Activated CD8-positive, alpha-beta memory T cell treated with anti-CD3 and anti-CD28 coated beads for 36 hours (primary cell): ENCODE measurements around the gene AKR1E2. TPM values are rescaled to one million over a fixed set of nuclear protein-coding genes. Genes with fewer than 3 reads are reported as not detected.
"Not testable (repeated sequence)": the region's sequence is repeated elsewhere in the genome, so short reads cannot be mapped to it uniquely, and the experiment has no call there.

Source experiments
- CTCF ChIA-PET: fragments of 350-600 bp; sonication (Branson Sonifier 250); formaldehyde crosslinking; loops from one replicate; lab custom pipeline; 2021; ENCODE audit warnings: antibody characterized with exemption; lab: Charles Lee
- POLR2A ChIA-PET: fragments of 350-600 bp; sonication (Branson Sonifier 250); formaldehyde crosslinking; loops from one replicate; lab custom pipeline; 2021; ENCODE audit warnings: antibody characterized with exemption; lab: Charles Lee
- total RNA-seq, 2 experiments: library from RNA; stranded (reverse); gene quantifications; one replicate each; pipeline ENCODE4 v1.2.3, GENCODE V29; 2021

Gene AKR1E2
- total RNA-seq, 2 experiments from 2014 or later, result 2.0 to 3.2 TPM

- POLR2A ChIA-PET, result no interaction called here
- CTCF ChIA-PET, result no interaction called here
Observed at GRCh38 chr10:4810092-4810491, 15.9 kb upstream of the AKR1E2 start.

GRCh38 chr10:4812046-4812445 is 14.0 kb upstream of the AKR1E2 start:
- CTCF ChIA-PET, result no interaction called here
- POLR2A ChIA-PET, result no interaction called here

- POLR2A ChIA-PET, result no interaction called here
- CTCF ChIA-PET, result interaction anchor here (0.5 to 0.7 kb wide), 2 partner anchors 593 to 1630 kb away, joined by 3 read pairs; no protein-coding TSS in a partner anchor
Observed at GRCh38 chr10:4813023-4813422, 13.0 kb upstream of the AKR1E2 start.

DNA sequence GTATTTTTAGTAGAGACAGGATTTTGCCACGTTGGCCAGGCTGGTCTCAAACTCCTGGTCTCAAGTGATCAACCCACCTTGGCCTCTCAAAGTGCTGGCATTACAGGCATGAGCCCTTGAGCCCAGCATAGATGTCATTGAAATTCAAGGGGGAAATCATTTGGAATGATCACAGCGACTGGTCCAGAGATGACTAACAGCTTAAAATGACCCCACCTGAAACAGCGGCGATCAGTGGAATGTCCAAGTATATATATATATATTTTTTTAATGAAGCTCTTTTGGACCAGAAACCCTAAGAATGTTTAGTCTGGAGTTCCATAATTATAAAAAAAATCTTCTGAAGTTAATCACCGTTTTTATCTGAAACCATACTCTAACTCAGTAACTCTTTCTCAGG is 12.5 kb upstream of the AKR1E2 start:
- ChIA-PET CTCF (interaction anchor here (0.6 to 0.7 kb wide), 2 partner anchors 439 to 594 kb away, joined by 3 read pairs; no protein-coding TSS in a partner anchor), POLR2A (no interaction called here)

DNA sequence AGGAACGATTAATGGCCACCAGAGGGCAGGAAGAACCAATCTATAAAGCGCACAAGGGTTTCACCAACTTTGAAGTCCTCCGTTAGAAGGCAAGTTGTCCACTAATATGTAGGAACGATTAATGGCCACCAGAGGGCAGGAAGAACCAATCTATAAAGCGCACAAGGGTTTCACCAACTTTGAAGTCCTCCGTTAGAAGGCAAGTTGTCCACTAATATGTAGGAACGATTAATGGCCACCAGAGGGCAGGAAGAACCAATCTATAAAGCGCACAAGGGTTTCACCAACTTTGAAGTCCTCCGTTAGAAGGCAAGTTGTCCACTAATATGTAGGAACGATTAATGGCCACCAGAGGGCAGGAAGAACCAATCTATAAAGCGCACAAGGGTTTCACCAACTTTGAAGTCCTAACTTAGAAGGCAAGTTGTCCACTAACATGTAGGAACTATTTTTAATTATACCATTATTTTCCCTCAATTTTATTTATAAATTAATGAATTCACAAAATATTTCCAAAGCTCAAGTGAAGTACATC is 10.3 kb upstream of the AKR1E2 start:
- POLR2A ChIA-PET, result not testable (repeated sequence)
- CTCF ChIA-PET, result interaction anchor here (0.7 to 1.0 kb wide), 4 partner anchors 9 to 1576 kb away, joined by 3 to 4 read pairs (median 3); no protein-coding TSS in a partner anchor

- CTCF ChIA-PET, result no interaction called here
- POLR2A ChIA-PET, result no interaction called here
Observed at GRCh38 chr10:4816966-4817365, 9.0 kb upstream of the AKR1E2 start.

- POLR2A ChIA-PET, result no interaction called here
- CTCF ChIA-PET, result no interaction called here
Observed at GRCh38 chr10:4819067-4819466, 6.9 kb upstream of the AKR1E2 start.

DNA sequence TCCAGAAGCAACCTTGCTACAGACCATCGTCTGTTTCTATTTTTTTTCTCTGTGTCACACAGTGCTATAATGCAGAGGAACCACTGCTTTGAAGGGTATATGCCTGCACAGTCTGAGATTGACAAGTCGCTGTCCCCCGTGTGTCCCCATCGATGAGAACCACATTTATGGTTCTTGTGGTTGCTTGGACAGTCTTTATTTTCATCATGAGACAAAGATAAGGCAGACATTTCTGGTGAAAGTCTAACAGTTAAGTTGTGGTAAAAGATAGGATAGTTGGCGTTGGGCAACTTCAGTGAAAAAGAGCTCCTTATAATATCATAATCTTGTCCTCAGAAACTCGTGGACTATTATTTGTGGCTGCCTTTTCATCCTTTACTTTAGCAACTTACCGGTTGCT is 6.3 kb upstream of the AKR1E2 start:
- ChIA-PET CTCF (no interaction called here), POLR2A (no interaction called here)

GRCh38 chr10:4820804-4821401 is 5.1 kb upstream of the AKR1E2 start:
- ChIA-PET POLR2A (no interaction called here), CTCF (no interaction called here)

DNA sequence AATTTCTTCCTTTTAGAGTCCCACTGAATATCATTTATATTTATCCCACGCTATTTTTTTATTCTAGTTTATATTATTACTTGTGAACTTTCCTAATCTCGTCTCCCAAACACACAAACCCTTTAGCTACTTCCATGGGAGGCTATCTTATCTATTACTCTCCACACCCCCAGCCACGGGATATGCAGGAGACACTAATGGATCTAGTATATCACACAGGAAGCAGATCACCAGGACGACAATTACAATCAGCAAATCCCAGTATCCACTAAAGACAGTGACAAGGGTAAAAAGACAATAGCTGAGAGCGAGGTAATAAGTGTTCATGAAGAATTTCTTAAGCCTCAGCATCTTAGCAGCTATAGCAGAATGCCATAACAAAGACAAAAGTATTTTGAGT is 3.8 kb upstream of the AKR1E2 start:
- ChIA-PET POLR2A (no interaction called here), CTCF (no interaction called here)

DNA sequence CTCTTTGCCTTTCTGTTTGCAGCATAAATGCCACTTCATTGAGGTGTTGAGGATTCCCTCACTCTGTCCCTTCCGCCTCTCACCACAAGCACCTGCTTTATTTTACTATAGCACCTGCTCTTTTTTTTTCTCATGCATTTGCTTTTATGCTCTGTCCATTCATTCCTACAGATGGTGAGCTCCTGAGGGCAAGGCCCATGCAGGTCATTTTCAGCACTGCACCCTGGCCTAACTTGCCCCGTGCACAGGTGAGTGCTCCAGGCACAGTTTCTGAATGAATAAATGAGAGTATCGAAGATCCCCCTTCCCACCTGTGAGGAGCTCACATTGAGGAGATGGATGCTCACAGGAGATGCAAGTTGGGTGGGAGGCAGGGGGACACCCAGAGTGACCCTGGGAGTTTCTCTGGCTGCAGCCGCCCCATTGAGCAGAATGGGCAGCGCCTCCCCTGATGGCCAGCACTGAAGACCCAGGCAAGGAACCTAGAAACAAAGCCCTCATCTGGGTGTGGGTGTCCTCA is 1.2 kb upstream of the AKR1E2 start:
- ChIA-PET POLR2A (no interaction called here), CTCF (interaction anchor here (0.7 to 1.3 kb wide), 3 partner anchors 9 to 990 kb away, joined by 3 to 4 read pairs (median 3); no protein-coding TSS in a partner anchor)

DNA sequence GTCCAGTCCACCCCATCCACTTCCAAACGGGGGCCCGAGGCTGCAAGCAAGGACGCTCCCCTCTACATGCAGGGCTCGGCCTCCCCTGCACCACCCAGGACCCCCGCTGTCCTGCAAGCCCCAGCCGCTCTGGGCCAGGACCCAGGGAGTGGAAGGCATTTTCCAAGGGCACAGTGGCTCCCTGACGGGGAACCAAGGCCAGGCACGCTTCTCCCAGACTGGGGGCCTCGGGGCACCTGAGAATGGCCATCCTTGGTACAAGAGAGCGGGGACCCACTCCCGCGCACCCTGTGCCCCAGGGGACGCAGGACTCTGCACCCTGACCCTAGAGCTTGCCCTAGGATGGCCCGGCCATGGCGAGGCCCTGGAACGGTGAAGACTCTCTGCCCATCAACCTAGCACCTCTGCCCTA is 545 bp upstream of the AKR1E2 start:
- ChIA-PET POLR2A (no interaction called here), CTCF (no interaction called here)

- POLR2A ChIA-PET, result no interaction called here
Observed at GRCh38 chr10:4826792-4827324, 851 bp downstream of the AKR1E2 start.

DNA sequence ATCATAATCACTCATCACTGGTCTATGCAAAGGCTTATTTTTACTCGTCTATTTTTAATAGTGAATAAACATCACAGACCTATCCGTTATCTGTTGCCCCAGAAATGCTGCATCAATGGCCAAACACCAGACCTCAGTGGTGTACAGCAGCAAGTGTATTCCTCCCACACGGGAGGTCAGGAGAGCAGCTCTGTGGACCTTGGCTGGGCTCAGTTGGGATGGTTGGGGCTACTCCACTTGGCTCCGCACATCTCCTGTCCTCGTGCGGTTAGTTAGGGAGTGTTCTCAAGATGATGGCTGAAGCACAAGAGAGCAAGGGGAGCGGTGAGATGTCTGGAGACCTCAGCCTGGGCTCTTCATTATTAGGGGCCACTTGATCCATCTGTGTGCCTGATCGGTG is 2.0 kb downstream of the AKR1E2 start:
- POLR2A ChIA-PET, result no interaction called here
- CTCF ChIA-PET, result interaction anchor here (1.3 kb wide), 1 partner anchor 10 kb away, joined by 4 read pairs; no protein-coding TSS in a partner anchor

More at GRCh38 chr10:4826792-4827324, 851 bp downstream of the AKR1E2 start:
- CTCF ChIA-PET, result interaction anchor here (1.3 kb wide), 1 partner anchor 11 kb away, joined by 4 read pairs; no protein-coding TSS in a partner anchor

- CTCF ChIA-PET, result interaction anchor here (1.5 kb wide), 1 partner anchor 15 kb away, joined by 3 read pairs; no protein-coding TSS in a partner anchor
- POLR2A ChIA-PET, result no interaction called here
Observed at GRCh38 chr10:4830551-4830950, 4.5 kb downstream of the AKR1E2 start.

- ChIA-PET CTCF (interaction anchor here (1.5 kb wide), 1 partner anchor 16 kb away, joined by 3 read pairs; no protein-coding TSS in a partner anchor), POLR2A (no interaction called here)
Observed at GRCh38 chr10:4831091-4831490, 5.1 kb downstream of the AKR1E2 start.

DNA sequence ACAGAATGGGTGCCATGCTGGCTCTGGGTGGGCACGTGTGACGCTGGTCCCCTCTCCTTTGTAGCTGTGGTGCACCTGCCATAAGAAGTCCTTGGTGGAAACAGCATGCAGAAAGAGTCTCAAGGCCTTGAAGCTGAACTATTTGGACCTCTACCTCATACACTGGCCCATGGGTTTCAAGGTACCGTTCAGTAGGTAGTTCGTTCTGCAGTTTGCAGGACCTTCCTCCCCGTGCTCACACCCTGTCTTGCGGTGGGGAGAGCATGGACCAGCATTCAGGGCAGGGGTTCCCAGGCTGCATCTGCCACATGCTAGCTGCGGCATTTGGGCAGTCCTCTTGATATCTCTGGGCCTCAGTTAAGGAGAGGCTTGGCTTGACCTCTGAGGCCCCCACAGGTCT is 7.3 kb downstream of the AKR1E2 start:
- ChIA-PET POLR2A (no interaction called here), CTCF (interaction anchor here (0.7 kb wide), 1 partner anchor 17 kb away, joined by 3 read pairs; no protein-coding TSS in a partner anchor)

DNA sequence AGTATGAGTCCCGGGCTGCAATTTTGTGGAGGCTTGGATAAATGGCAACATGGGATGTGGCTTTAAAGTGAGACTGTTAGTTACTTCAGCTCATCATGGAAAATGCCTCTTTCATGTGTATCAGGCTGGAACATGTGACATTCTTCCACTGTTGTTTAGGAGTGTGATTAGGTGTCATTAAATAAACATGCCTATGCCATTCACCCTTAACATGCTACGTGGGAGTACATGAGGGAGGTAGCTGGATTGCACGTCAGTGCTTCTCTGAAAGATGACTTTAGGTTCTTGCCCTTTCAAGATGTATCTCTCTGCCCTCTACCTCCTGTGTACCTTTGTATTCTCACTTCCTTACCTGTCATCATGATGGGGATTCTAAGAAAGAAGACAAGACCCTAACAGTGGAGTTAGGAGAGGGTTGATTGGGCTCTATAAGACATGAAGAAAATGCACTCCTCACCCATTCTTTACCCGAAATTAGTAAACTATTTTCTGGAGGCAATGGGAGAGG is 8.9 kb downstream of the AKR1E2 start:
- CTCF ChIA-PET, result interaction anchor here (0.8 kb wide), 1 partner anchor 15 kb away, joined by 4 read pairs; no protein-coding TSS in a partner anchor
- POLR2A ChIA-PET, result no interaction called here

DNA sequence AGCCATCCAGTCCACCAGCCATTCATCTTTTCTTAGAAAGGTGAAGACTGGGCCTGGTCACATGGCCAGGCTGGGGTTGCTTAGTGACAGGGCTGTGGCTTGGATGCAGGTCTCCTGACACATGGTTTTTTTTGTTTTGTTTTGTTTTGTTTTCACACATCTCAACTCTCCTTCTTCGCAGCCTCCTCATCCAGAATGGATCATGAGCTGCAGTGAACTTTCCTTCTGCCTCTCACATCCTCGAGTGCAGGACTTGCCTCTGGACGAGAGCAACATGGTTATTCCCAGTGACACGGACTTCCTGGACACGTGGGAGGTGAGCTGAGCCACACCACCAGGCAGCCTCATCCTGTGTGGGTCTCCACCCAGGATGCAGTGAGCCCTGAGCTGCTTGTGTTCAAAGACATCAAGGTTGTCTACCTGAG is 9.5 kb downstream of the AKR1E2 start:
- ChIA-PET POLR2A (no interaction called here), CTCF (interaction anchor here (0.8 kb wide), 1 partner anchor 15 kb away, joined by 4 read pairs; no protein-coding TSS in a partner anchor)

DNA sequence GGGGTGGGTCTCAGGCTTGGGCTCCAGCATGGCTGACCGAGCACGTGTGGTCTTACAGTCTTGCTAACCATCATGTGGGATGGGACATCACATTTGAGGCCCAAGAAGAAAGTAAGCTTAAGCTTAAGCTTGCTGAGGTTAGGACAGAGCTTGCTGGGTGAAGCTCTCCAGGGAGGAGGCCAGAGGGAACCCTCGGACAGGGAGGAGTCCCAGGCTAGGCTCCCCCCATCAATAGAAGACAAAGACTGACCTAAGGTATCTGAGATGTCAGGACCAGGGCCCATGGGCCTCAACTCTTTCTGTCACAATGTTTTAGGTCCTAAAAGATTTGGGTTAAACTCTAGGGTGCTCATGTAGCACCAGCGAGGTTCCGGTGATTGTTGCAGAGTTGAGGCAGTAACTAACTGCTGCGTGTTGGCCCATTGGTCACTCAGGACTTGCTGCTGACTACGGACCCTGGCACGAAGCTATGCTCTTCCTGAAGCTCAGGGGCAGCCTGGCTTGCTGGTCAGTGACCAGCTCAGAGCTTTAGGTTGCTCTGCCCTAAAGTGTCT is 10.5 kb downstream of the AKR1E2 start:
- CTCF ChIA-PET, result no interaction called here
- POLR2A ChIA-PET, result no interaction called here
